Endothelial cell of umbilical vein (primary cell): ENCODE results near the gene MOAP1. TPM values are rescaled to one million over a fixed set of nuclear protein-coding genes. Genes with fewer than 3 reads are reported as not detected.

Source experiments
- BruUV-seq: library from RNA; stranded (reverse); fragments of 400-500 nt; replicated peaks from 2 replicates; lab custom pipeline; 2021; lab: Mats Ljungman, UMichigan
- CTCF ChIA-PET: fragments of 300-600, 350-600 bp; sonication (Branson Sonifier 250); formaldehyde crosslinking; loops from one replicate; lab custom pipeline; 2021; ENCODE audit warnings: antibody characterized with exemption, inconsistent platforms; lab: Charles Lee
- POLR2A ChIA-PET: fragments of 300-600, 350-600 bp; sonication (Branson Sonifier 250); formaldehyde crosslinking; loops from one replicate; lab custom pipeline; 2021; ENCODE audit warnings: antibody characterized with exemption, inconsistent platforms; lab: Charles Lee
- DNase-seq: peaks from one replicate; pipeline ENCODE4 v3.0.0-alpha.2; 2011; ENCODE audit warnings: low read depth, low spot score
- FAIRE-seq: peaks from 2 replicates; lab custom pipeline; 2011; peaks lifted over from hg19 to GRCh38; lab: Jason Lieb, UNC
- H2AFZ ChIP-seq: 2 replicates; pipeline ENCODE4 v1.6.0; 2012; ENCODE audit warnings: low read depth, low read length, control low read depth, inconsistent platforms
- H3K27ac ChIP-seq: 2 replicates; pipeline ENCODE4 v1.5.1; 2011; ENCODE audit warnings: low read depth, mild to moderate bottlenecking, control low read depth, low read length, moderate library complexity; ENCODE audit not compliant: insufficient read depth
- H3K27me3 ChIP-seq, 2 experiments: 2 replicates each; pipeline versions ENCODE4 v1.6.0 to v1.6.1; 2011; ENCODE audit warnings: low read length in 2 of 2, mixed read lengths in 1 of 2; ENCODE audit not compliant: control insufficient read depth in 2 of 2, insufficient read depth in 2 of 2
- H3K36me3 ChIP-seq, 2 experiments: 2 replicates in 1 of 2; 3 replicates in 1 of 2; pipeline ENCODE4 v1.5.1; 2011; ENCODE audit warnings: low read length in 2 of 2, mild to moderate bottlenecking in 1 of 2, moderate library complexity in 1 of 2; ENCODE audit not compliant: control insufficient read depth in 2 of 2, insufficient read depth in 2 of 2; ENCODE audit errors: extremely low read depth in 1 of 2
- H3K4me1 ChIP-seq: 3 replicates; pipeline ENCODE4 v1.5.1; 2011; ENCODE audit warnings: mild to moderate bottlenecking, low read length; ENCODE audit not compliant: control insufficient read depth, insufficient read depth; ENCODE audit errors: extremely low read depth
- H3K4me2 ChIP-seq: 2 replicates; pipeline ENCODE4 v1.6.1; 2011; ENCODE audit warnings: low read length, control low read depth, mixed read lengths; ENCODE audit not compliant: insufficient read depth
- H3K4me3 ChIP-seq, 3 experiments: fragments of 200-600 bp in 1 of 3; sonication (generic), shearing (Covaris generic) in 1 of 3; replicated peaks in 1 of 3; 2 replicates each; pipeline ENCODE4 v1.5.1; 2011 to 2016; ENCODE audit warnings: control low read depth in 3 of 3, low read length in 3 of 3, mild to moderate bottlenecking in 2 of 3, inconsistent platforms in 1 of 3, low read depth in 1 of 3, moderate library complexity in 1 of 3; ENCODE audit not compliant: insufficient read depth in 1 of 3
- H3K79me2 ChIP-seq: 2 replicates; pipeline ENCODE4 v1.6.0; 2012; ENCODE audit warnings: low read length, inconsistent platforms; ENCODE audit not compliant: control insufficient read depth, insufficient read depth
- H3K9ac ChIP-seq: replicated peaks from 2 replicates; pipeline ENCODE3; 2011; ENCODE audit warnings: low read length, control low read depth; ENCODE audit not compliant: insufficient read depth; ENCODE audit errors: extremely low read depth
- H3K9me1 ChIP-seq: replicated peaks from 3 replicates; pipeline ENCODE4 v1.6.0; 2011; ENCODE audit warnings: mild to moderate bottlenecking, low read length; ENCODE audit not compliant: control insufficient read depth, insufficient read depth; ENCODE audit errors: extremely low read depth
- H3K9me3 ChIP-seq: replicated peaks from 2 replicates; pipeline ENCODE4 v1.5.1; 2012; ENCODE audit warnings: low read length, inconsistent platforms; ENCODE audit not compliant: control insufficient read depth, insufficient read depth
- H4K20me1 ChIP-seq: replicated peaks from 2 replicates; pipeline ENCODE3; 2011; ENCODE audit warnings: mild to moderate bottlenecking, low read length; ENCODE audit not compliant: control insufficient read depth, insufficient read depth; ENCODE audit errors: extremely low read depth
- CTCF ChIP-seq, 2 donors: IDR thresholded peaks; 1 replicate in 1 of 2; 2 replicates in 1 of 2; pipeline ENCODE4 v1.5.1; 2011; ENCODE audit warnings: low read length in 2 of 2, mild to moderate bottlenecking in 2 of 2, moderate library complexity in 2 of 2, control low read depth in 1 of 2, inconsistent platforms in 1 of 2, low read depth in 1 of 2; ENCODE audit not compliant: insufficient read depth in 1 of 2; ENCODE audit errors: extremely low read depth in 1 of 2
- EZH2 ChIP-seq: IDR thresholded peaks from 2 replicates; pipeline ENCODE4 v1.6.1; 2012; ENCODE audit warnings: borderline replicate concordance, low read depth, mild to moderate bottlenecking, moderate library complexity, low read length, inconsistent platforms; ENCODE audit not compliant: severe bottlenecking
- GATA2 ChIP-seq: IDR thresholded peaks from 2 replicates; pipeline ENCODE4 v1.7.0; 2011; ENCODE audit warnings: low read depth, mild to moderate bottlenecking, moderate library complexity, mixed read lengths, low read length; ENCODE audit not compliant: insufficient read length, insufficient read depth
- JUN ChIP-seq: IDR thresholded peaks from 2 replicates; pipeline ENCODE4 v1.6.1; 2011; ENCODE audit warnings: borderline replicate concordance, low read depth; ENCODE audit not compliant: insufficient read length, insufficient read depth
- MAX ChIP-seq: IDR thresholded peaks from 2 replicates; pipeline ENCODE4 v1.6.1; 2011; ENCODE audit not compliant: insufficient read depth, insufficient read length
- MYC ChIP-seq: IDR thresholded peaks from one replicate; pipeline ENCODE4 v1.6.1; 2011; ENCODE audit warnings: mild to moderate bottlenecking, low read depth, low read length
- POLR2A ChIP-seq: IDR thresholded peaks from 2 replicates; pipeline ENCODE4 v1.6.1; 2012; ENCODE audit warnings: low read depth, mild to moderate bottlenecking, control low read depth, low read length
- POLR2AphosphoS5 ChIP-seq: IDR thresholded peaks from 2 replicates; pipeline ENCODE4 v1.6.1; 2012; ENCODE audit warnings: low read depth, mild to moderate bottlenecking, control low read depth, low read length, moderate library complexity; ENCODE audit not compliant: insufficient read depth
- dilution Hi-C: fragments of 300-500 bp; cut with MboI; formaldehyde crosslinking; loops from one replicate; pipeline ENCODE4 v1.15.0; 2019; ENCODE audit warnings: low sequenced_read_pairs; ENCODE audit not compliant: extremely low pct_ligation_motif_present
- intact Hi-C: fragments of 100-400 bp; cut with micrococcal nuclease; formaldehyde crosslinking; loops from one replicate; pipeline ENCODE4 v1.10.0; 2022
- polyA plus RNA-seq, 4 experiments: library from polyadenylated mRNA; depleted of rRNA in 3 of 4; stranded (reverse) in 3 of 4; unstranded in 1 of 4; fragments of >200 nt; gene quantifications; 2 replicates each; pipeline versions ENCODE4 v1.2.1 to v1.2.3, GENCODE V29; 2011 to 2012; ENCODE audit warnings: missing spikeins in 1 of 4
- total RNA-seq: library from RNA; stranded (reverse); gene quantifications from 2 replicates; pipeline ENCODE4 v1.2.3, GENCODE V29; 2021

The MOAP1 gene
- total and polyA plus RNA-seq, 2 donors (not counting 3 experiments of a cell fraction or from before 2014, with no cell fraction given) = 15.0 to 21.0 TPM

GRCh38 chr14:93186956-93187355 lies 2.3 kb upstream of the MOAP1 start:
- Histone ChIP-seq H3K9ac (peak overlapping the region; percentile 36), H3K27ac (peak overlapping the region; percentile 25), H3K4me2 (peak overlapping the region; percentile 99), H3K79me2 (peaks cover 18% of the 10 kb centered on the region), H2AFZ (no peak overlapping the region), H3K9me3 (no peaks in the 10 kb centered on the region), H3K4me1 (peaks cover 21% of the 10 kb centered on the region), H3K4me3 (no peak overlapping the region), H3K36me3 (no peaks in the 10 kb centered on the region), H3K9me1 (no peaks in the 10 kb centered on the region), H4K20me1 (no peaks in the 10 kb centered on the region), H3K27me3 (no peaks in the 10 kb centered on the region)
- no TSS peak for BruUV-seq
- ChIA-PET CTCF (interaction anchor here (1.9 kb wide), 1 partner anchor 20 kb away, joined by 14 read pairs; the partner anchor contains the start of genes GON7 and UBR7), POLR2A (no interaction called here)
- intact Hi-C loops = loop anchor here (10.0 kb wide), 1 partner anchor 1082 kb away; the partner anchor contains the start of gene ATXN3
- TF ChIP-seq POLR2AphosphoS5 = no peak
- no peak for TF ChIP-seq GATA2
- no peak for TF ChIP-seq EZH2
- TF ChIP-seq MAX = no peak
- no peak for TF ChIP-seq POLR2A
- TF ChIP-seq JUN = no peak
- no peak for TF ChIP-seq CTCF (IDR thresholded peaks at IDR 0.05; ENCODE audit: extremely low read depth in 1 of 2, insufficient read depth in 1 of 2, low read depth in 1 of 2, low read length in 2 of 2)
- TF ChIP-seq MYC = no peak
- dilution Hi-C loops = no loop called here
- FAIRE-seq (peak; percentile 33), DNase-seq (peak; percentile 22)
